ENCODE data around the gene ARHGAP22.

- TF ChIP-seq EZH2phosphoT487 (IDR thresholded peaks at IDR 0.05; ENCODE audit: low read length), result no peak
- no peak for TF ChIP-seq CTCF (IDR thresholded peaks at IDR 0.05; ENCODE audit: low read length)
These were observed 6.3 kb upstream of the ARHGAP22 start for GRCh38 chr10:48611133-48611532.

All from MM.1S (cell line).